Endothelial cell of umbilical vein (primary cell): Measurements from ENCODE around the gene FCMR. TPM values are rescaled to one million over a fixed set of nuclear protein-coding genes. Genes with fewer than 3 reads are reported as not detected.

ENCODE experiments used
- BruUV-seq: library from RNA; stranded (reverse); fragments of 400-500 nt; replicated peaks from 2 replicates; lab custom pipeline; 2021; lab: Mats Ljungman, UMichigan
- CTCF ChIA-PET: fragments of 300-600, 350-600 bp; sonication (Branson Sonifier 250); formaldehyde crosslinking; loops from one replicate; lab custom pipeline; 2021; ENCODE audit warnings: antibody characterized with exemption, inconsistent platforms; lab: Charles Lee
- POLR2A ChIA-PET: fragments of 300-600, 350-600 bp; sonication (Branson Sonifier 250); formaldehyde crosslinking; loops from one replicate; lab custom pipeline; 2021; ENCODE audit warnings: antibody characterized with exemption, inconsistent platforms; lab: Charles Lee
- DNase-seq: peaks from one replicate; pipeline ENCODE4 v3.0.0-alpha.2; 2011; ENCODE audit warnings: low read depth, low spot score
- FAIRE-seq: peaks from 2 replicates; lab custom pipeline; 2011; peaks lifted over from hg19 to GRCh38; lab: Jason Lieb, UNC
- H2AFZ ChIP-seq: 2 replicates; pipeline ENCODE4 v1.6.0; 2012; ENCODE audit warnings: low read depth, low read length, control low read depth, inconsistent platforms
- H3K27ac ChIP-seq: 2 replicates; pipeline ENCODE4 v1.5.1; 2011; ENCODE audit warnings: low read depth, mild to moderate bottlenecking, control low read depth, low read length, moderate library complexity; ENCODE audit not compliant: insufficient read depth
- H3K27me3 ChIP-seq, 2 experiments: 2 replicates each; pipeline versions ENCODE4 v1.6.0 to v1.6.1; 2011; ENCODE audit warnings: low read length in 2 of 2, mixed read lengths in 1 of 2; ENCODE audit not compliant: control insufficient read depth in 2 of 2, insufficient read depth in 2 of 2
- H3K36me3 ChIP-seq, 2 experiments: 2 replicates in 1 of 2; 3 replicates in 1 of 2; pipeline ENCODE4 v1.5.1; 2011; ENCODE audit warnings: low read length in 2 of 2, mild to moderate bottlenecking in 1 of 2, moderate library complexity in 1 of 2; ENCODE audit not compliant: control insufficient read depth in 2 of 2, insufficient read depth in 2 of 2; ENCODE audit errors: extremely low read depth in 1 of 2
- H3K4me1 ChIP-seq: 3 replicates; pipeline ENCODE4 v1.5.1; 2011; ENCODE audit warnings: mild to moderate bottlenecking, low read length; ENCODE audit not compliant: control insufficient read depth, insufficient read depth; ENCODE audit errors: extremely low read depth
- H3K4me2 ChIP-seq: 2 replicates; pipeline ENCODE4 v1.6.1; 2011; ENCODE audit warnings: low read length, control low read depth, mixed read lengths; ENCODE audit not compliant: insufficient read depth
- H3K4me3 ChIP-seq, 3 experiments: fragments of 200-600 bp in 1 of 3; sonication (generic), shearing (Covaris generic) in 1 of 3; replicated peaks in 1 of 3; 2 replicates each; pipeline ENCODE4 v1.5.1; 2011 to 2016; ENCODE audit warnings: control low read depth in 3 of 3, low read length in 3 of 3, mild to moderate bottlenecking in 2 of 3, inconsistent platforms in 1 of 3, low read depth in 1 of 3, moderate library complexity in 1 of 3; ENCODE audit not compliant: insufficient read depth in 1 of 3
- H3K79me2 ChIP-seq: 2 replicates; pipeline ENCODE4 v1.6.0; 2012; ENCODE audit warnings: low read length, inconsistent platforms; ENCODE audit not compliant: control insufficient read depth, insufficient read depth
- H3K9ac ChIP-seq: replicated peaks from 2 replicates; pipeline ENCODE3; 2011; ENCODE audit warnings: low read length, control low read depth; ENCODE audit not compliant: insufficient read depth; ENCODE audit errors: extremely low read depth
- H3K9me1 ChIP-seq: replicated peaks from 3 replicates; pipeline ENCODE4 v1.6.0; 2011; ENCODE audit warnings: mild to moderate bottlenecking, low read length; ENCODE audit not compliant: control insufficient read depth, insufficient read depth; ENCODE audit errors: extremely low read depth
- H3K9me3 ChIP-seq: replicated peaks from 2 replicates; pipeline ENCODE4 v1.5.1; 2012; ENCODE audit warnings: low read length, inconsistent platforms; ENCODE audit not compliant: control insufficient read depth, insufficient read depth
- H4K20me1 ChIP-seq: replicated peaks from 2 replicates; pipeline ENCODE3; 2011; ENCODE audit warnings: mild to moderate bottlenecking, low read length; ENCODE audit not compliant: control insufficient read depth, insufficient read depth; ENCODE audit errors: extremely low read depth
- EZH2 ChIP-seq: IDR thresholded peaks from 2 replicates; pipeline ENCODE4 v1.6.1; 2012; ENCODE audit warnings: borderline replicate concordance, low read depth, mild to moderate bottlenecking, moderate library complexity, low read length, inconsistent platforms; ENCODE audit not compliant: severe bottlenecking
- FOS ChIP-seq: IDR thresholded peaks from 2 replicates; pipeline ENCODE4 v1.6.1; 2011; ENCODE audit warnings: mild to moderate bottlenecking, low read length, moderate library complexity, borderline replicate concordance; ENCODE audit not compliant: insufficient read depth
- GATA2 ChIP-seq: IDR thresholded peaks from 2 replicates; pipeline ENCODE4 v1.7.0; 2011; ENCODE audit warnings: low read depth, mild to moderate bottlenecking, moderate library complexity, mixed read lengths, low read length; ENCODE audit not compliant: insufficient read length, insufficient read depth
- JUN ChIP-seq: IDR thresholded peaks from 2 replicates; pipeline ENCODE4 v1.6.1; 2011; ENCODE audit warnings: borderline replicate concordance, low read depth; ENCODE audit not compliant: insufficient read length, insufficient read depth
- MYC ChIP-seq: IDR thresholded peaks from one replicate; pipeline ENCODE4 v1.6.1; 2011; ENCODE audit warnings: mild to moderate bottlenecking, low read depth, low read length
- POLR2A ChIP-seq: IDR thresholded peaks from 2 replicates; pipeline ENCODE4 v1.6.1; 2012; ENCODE audit warnings: low read depth, mild to moderate bottlenecking, control low read depth, low read length
- POLR2AphosphoS5 ChIP-seq: IDR thresholded peaks from 2 replicates; pipeline ENCODE4 v1.6.1; 2012; ENCODE audit warnings: low read depth, mild to moderate bottlenecking, control low read depth, low read length, moderate library complexity; ENCODE audit not compliant: insufficient read depth
- dilution Hi-C: fragments of 300-500 bp; cut with MboI; formaldehyde crosslinking; loops from one replicate; pipeline ENCODE4 v1.15.0; 2019; ENCODE audit warnings: low sequenced_read_pairs; ENCODE audit not compliant: extremely low pct_ligation_motif_present
- intact Hi-C: fragments of 100-400 bp; cut with micrococcal nuclease; formaldehyde crosslinking; loops from one replicate; pipeline ENCODE4 v1.10.0; 2022
- polyA plus RNA-seq, 4 experiments: library from polyadenylated mRNA; depleted of rRNA in 3 of 4; stranded (reverse) in 3 of 4; unstranded in 1 of 4; fragments of >200 nt; gene quantifications; 2 replicates each; pipeline versions ENCODE4 v1.2.1 to v1.2.3, GENCODE V29; 2011 to 2012; ENCODE audit warnings: missing spikeins in 1 of 4
- total RNA-seq: library from RNA; stranded (reverse); gene quantifications from 2 replicates; pipeline ENCODE4 v1.2.3, GENCODE V29; 2021
- TF ChIP-seq, protein P1 (sequence below), 2 donors: IDR thresholded peaks; 1 replicate in 1 of 2; 2 replicates in 1 of 2; pipeline ENCODE4 v1.5.1; 2011; ENCODE audit warnings: low read length in 2 of 2, mild to moderate bottlenecking in 2 of 2, moderate library complexity in 2 of 2, control low read depth in 1 of 2, inconsistent platforms in 1 of 2, low read depth in 1 of 2; ENCODE audit not compliant: insufficient read depth in 1 of 2; ENCODE audit errors: extremely low read depth in 1 of 2
- TF ChIP-seq, protein P2 (sequence below): IDR thresholded peaks from 2 replicates; pipeline ENCODE4 v1.6.1; 2011; ENCODE audit not compliant: insufficient read depth, insufficient read length

Gene FCMR
- total and polyA plus RNA-seq, 2 donors (not counting 3 experiments of a cell fraction or from before 2014, with no cell fraction given): not detected

DNA sequence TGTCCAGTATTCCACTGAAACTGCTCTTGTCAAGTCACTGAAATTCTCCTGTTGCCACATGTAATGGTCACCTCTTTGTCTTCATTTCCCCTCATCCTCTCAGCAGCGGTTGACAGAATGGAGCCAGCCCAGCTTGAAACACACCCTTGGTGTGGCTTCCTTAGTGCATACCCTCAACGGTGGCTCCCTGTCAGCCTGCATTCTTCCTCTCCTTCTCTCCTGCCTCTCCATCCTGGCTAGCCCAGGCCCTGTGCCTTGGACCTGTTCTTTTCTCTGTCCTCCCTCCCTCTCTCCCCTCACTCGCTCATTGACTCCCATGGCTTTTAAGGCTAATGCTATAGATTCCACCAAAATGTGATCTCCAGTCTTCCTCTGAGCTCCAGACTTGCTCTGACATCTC lies 3.7 kb downstream of the FCMR start:
- Histone ChIP-seq H4K20me1 (no peaks in the 10 kb centered on the region), H3K27me3 (peaks cover 4 to 5% of the 10 kb centered on the region in 2 experiments), H3K27ac (no peak overlapping the region), H3K36me3 (no peaks in the 10 kb centered on the region), H3K9me3 (no peaks in the 10 kb centered on the region), H2AFZ (no peak overlapping the region), H3K4me1 (no peaks in the 10 kb centered on the region), H3K4me2 (no peak overlapping the region), H3K9ac (no peak overlapping the region), H3K79me2 (no peaks in the 10 kb centered on the region), H3K9me1 (no peaks in the 10 kb centered on the region), H3K4me3 (no peak overlapping the region)
- CTCF ChIA-PET: interaction anchor here (1.4 kb wide), 1 partner anchor 16 kb away, joined by 4 read pairs; no protein-coding TSS in a partner anchor
- BruUV-seq: no TSS peak
- DNase-seq (no peak), FAIRE-seq (no peak)
- no peak for TF ChIP-seq GATA2
- no peak for TF ChIP-seq JUN
- no peak for TF ChIP-seq FOS
- TF ChIP-seq, protein P1, sequence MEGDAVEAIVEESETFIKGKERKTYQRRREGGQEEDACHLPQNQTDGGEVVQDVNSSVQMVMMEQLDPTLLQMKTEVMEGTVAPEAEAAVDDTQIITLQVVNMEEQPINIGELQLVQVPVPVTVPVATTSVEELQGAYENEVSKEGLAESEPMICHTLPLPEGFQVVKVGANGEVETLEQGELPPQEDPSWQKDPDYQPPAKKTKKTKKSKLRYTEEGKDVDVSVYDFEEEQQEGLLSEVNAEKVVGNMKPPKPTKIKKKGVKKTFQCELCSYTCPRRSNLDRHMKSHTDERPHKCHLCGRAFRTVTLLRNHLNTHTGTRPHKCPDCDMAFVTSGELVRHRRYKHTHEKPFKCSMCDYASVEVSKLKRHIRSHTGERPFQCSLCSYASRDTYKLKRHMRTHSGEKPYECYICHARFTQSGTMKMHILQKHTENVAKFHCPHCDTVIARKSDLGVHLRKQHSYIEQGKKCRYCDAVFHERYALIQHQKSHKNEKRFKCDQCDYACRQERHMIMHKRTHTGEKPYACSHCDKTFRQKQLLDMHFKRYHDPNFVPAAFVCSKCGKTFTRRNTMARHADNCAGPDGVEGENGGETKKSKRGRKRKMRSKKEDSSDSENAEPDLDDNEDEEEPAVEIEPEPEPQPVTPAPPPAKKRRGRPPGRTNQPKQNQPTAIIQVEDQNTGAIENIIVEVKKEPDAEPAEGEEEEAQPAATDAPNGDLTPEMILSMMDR (IDR thresholded peaks at IDR 0.05; ENCODE audit: extremely low read depth in 1 of 2, insufficient read depth in 1 of 2, low read depth in 1 of 2, low read length in 2 of 2): no peak
- no peak for TF ChIP-seq POLR2AphosphoS5
- no peak for TF ChIP-seq POLR2A
- TF ChIP-seq, protein P2, sequence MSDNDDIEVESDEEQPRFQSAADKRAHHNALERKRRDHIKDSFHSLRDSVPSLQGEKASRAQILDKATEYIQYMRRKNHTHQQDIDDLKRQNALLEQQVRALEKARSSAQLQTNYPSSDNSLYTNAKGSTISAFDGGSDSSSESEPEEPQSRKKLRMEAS: no peak
- no peak for TF ChIP-seq EZH2
- TF ChIP-seq MYC: no peak
- intact Hi-C loops (loop anchor here (10.0 kb wide), 1 partner anchor 423 kb away; no protein-coding TSS in a partner anchor), dilution Hi-C loops (no loop called here)
- POLR2A ChIA-PET: no interaction called here
